HG03060 (cell line): ENCODE measurements around the gene GINS2.

Source experiments
- ATAC-seq: cut with Tn5 transposase; IDR thresholded peaks from one replicate; pipeline ENCODE4 v1.9.1; 2021; ENCODE audit warnings: low read depth, moderate number of reproducible peaks; ENCODE audit not compliant: unreplicated experiment

The GINS2 gene

GRCh38 chr16:85716680-85717038 is 27.9 kb upstream of the GINS2 start:
- no peak for ATAC-seq

- no peak for ATAC-seq
Measured at GRCh38 chr16:85716022-85716679, 27.4 kb upstream of the GINS2 start.

- no peak for ATAC-seq
Measured at GRCh38 chr16:85715169-85716021, 26.6 kb upstream of the GINS2 start.

GRCh38 chr16:85712801-85713200 is 24.0 kb upstream of the GINS2 start:
- no peak for ATAC-seq

- ATAC-seq = no peak
Measured at GRCh38 chr16:85711982-85712587, 23.3 kb upstream of the GINS2 start.

- ATAC-seq = no peak
Measured at GRCh38 chr16:85710732-85711131, 22.0 kb upstream of the GINS2 start.

- no peak for ATAC-seq
Measured at GRCh38 chr16:85709766-85710585, 21.2 kb upstream of the GINS2 start.

- ATAC-seq = no peak
Measured at GRCh38 chr16:85708338-85708737, 19.6 kb upstream of the GINS2 start.

GRCh38 chr16:85707528-85708095 is 18.9 kb upstream of the GINS2 start:
- no peak for ATAC-seq

- ATAC-seq = no peak
Measured at GRCh38 chr16:85706449-85707034, 17.8 kb upstream of the GINS2 start.

- no peak for ATAC-seq
Measured at GRCh38 chr16:85704900-85705846, 16.4 kb upstream of the GINS2 start.

GRCh38 chr16:85704011-85704410 is 15.3 kb upstream of the GINS2 start:
- no peak for ATAC-seq

- no peak for ATAC-seq
Measured at GRCh38 chr16:85699628-85700027, 10.9 kb upstream of the GINS2 start.

- no peak for ATAC-seq
Measured at GRCh38 chr16:85698935-85699558, 10.3 kb upstream of the GINS2 start.

- ATAC-seq = no peak
Measured at GRCh38 chr16:85698459-85698891, 9.7 kb upstream of the GINS2 start.

- ATAC-seq = no peak
Measured at GRCh38 chr16:85697431-85697830, 8.7 kb upstream of the GINS2 start.

- ATAC-seq = no peak
Measured at GRCh38 chr16:85696781-85697180, 8.0 kb upstream of the GINS2 start.
